IMR-90 (cell line): Measurements from ENCODE around the gene EID2B.
A peak's percentile ranks its signal among the peaks of the same experiment; 100 is the strongest.

Experiments used
- BHLHE40 ChIP-seq: fragments of 150-350 bp; IDR thresholded peaks from 2 replicates; pipeline ENCODE4 v1.6.1; 2016; ENCODE audit warnings: mild to moderate bottlenecking, low read depth, low read length
- CEBPB ChIP-seq: IDR thresholded peaks from 2 replicates; pipeline ENCODE4 v1.6.1; 2012; ENCODE audit warnings: low read depth, low read length, improper control_type of control experiment
- CHD1 ChIP-seq: IDR thresholded peaks from 2 replicates; pipeline ENCODE4 v1.6.1; 2012; ENCODE audit warnings: low read depth, low read length, improper control_type of control experiment
- MXI1 ChIP-seq: IDR thresholded peaks from 2 replicates; pipeline ENCODE4 v1.6.1; 2012; ENCODE audit warnings: low read depth, mild to moderate bottlenecking, low read length, moderate library complexity, borderline replicate concordance
- NFE2L2 ChIP-seq: fragments of 150-350 bp; IDR thresholded peaks from 2 replicates; pipeline ENCODE4 v1.6.1; 2016; ENCODE audit warnings: low read depth, mild to moderate bottlenecking, low read length
- POLR2A ChIP-seq: IDR thresholded peaks from 2 replicates; pipeline ENCODE4 v1.6.1; 2012; ENCODE audit warnings: mild to moderate bottlenecking, low read depth, low read length
- RAD21 ChIP-seq: IDR thresholded peaks from 2 replicates; pipeline ENCODE4 v1.6.1; 2012; ENCODE audit warnings: low read length, improper control_type of control experiment
- RCOR1 ChIP-seq: IDR thresholded peaks from 2 replicates; pipeline ENCODE4 v1.6.1; 2012; ENCODE audit warnings: mild to moderate bottlenecking, low read length, improper control_type of control experiment; ENCODE audit not compliant: insufficient replicate concordance
- RFX5 ChIP-seq: IDR thresholded peaks from 2 replicates; pipeline ENCODE4 v1.8.0; 2012; ENCODE audit warnings: low read depth, mild to moderate bottlenecking, low read length, moderate library complexity
- SMC3 ChIP-seq: fragments of 150-350 bp; IDR thresholded peaks from 2 replicates; pipeline ENCODE4 v1.6.1; 2016; ENCODE audit warnings: low read depth, mild to moderate bottlenecking, antibody characterized with exemption, low read length, moderate library complexity
- TF ChIP-seq, protein P1 (sequence below): conservative IDR thresholded peaks from 2 replicates; pipeline ENCODE4 v1.5.1; 2012; ENCODE audit warnings: mild to moderate bottlenecking, low read depth, low read length, improper control_type of control experiment
- TF ChIP-seq, protein P2 (sequence below): fragments of 150-350 bp; IDR thresholded peaks from 2 replicates; pipeline ENCODE4 v1.6.1; 2017; ENCODE audit warnings: mild to moderate bottlenecking, antibody characterized with exemption, low read length, low read depth
- TF ChIP-seq, protein P3 (sequence below): fragments of 150-350 bp; IDR thresholded peaks from 2 replicates; pipeline ENCODE4 v1.6.1; 2016; ENCODE audit warnings: low read depth, mild to moderate bottlenecking, low read length, moderate library complexity, borderline replicate concordance

DNA sequence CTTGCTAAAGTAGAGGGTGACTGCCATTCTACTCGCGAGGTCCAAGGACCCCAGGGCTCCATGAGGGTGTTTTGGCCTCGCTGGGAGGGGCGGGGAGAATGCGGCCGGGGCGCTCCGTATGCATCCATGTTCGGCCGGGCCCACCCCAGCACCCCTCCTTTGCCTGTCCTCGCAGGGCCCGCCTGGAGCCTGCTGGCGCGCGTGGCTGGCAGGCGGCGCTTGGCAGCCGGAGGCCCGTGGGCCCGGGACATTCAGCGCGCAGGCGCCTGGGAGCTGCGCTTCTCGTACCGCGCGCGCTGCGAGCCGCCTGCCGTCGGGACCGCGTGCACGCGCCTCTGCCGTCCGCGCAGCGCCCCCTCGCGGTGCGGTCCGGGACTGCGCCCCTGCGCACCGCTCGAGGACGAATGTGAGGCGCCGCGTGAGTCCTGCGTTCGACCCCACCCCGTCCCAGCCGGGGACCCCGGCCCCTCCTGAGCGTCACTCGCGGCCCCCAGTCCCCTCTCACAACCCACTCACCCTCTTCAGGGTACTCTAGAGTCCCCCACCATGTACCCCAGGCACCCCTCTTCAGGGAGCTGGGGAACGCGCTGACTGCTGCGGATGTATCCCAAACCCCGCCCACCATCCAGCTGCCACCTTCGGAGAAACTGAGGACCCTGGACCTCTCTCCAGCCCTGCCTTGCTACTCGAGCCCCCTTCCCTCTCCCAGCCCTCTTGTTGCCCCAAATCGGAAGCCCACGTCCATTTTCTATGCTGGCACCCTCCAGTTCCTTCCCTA, 29.8 kb downstream of the EID2B start:
- TF ChIP-seq RFX5 (no peak), RAD21 (peak; percentile 25), CEBPB (no peak), RCOR1 (no peak), POLR2A (no peak), NFE2L2 (no peak), SMC3 (peak; percentile 47), BHLHE40 (0 out of 2 replicates have a peak, but pooled peaks have one; percentile 50), CHD1 (no peak), MXI1 (no peak)
- TF ChIP-seq, protein P1, sequence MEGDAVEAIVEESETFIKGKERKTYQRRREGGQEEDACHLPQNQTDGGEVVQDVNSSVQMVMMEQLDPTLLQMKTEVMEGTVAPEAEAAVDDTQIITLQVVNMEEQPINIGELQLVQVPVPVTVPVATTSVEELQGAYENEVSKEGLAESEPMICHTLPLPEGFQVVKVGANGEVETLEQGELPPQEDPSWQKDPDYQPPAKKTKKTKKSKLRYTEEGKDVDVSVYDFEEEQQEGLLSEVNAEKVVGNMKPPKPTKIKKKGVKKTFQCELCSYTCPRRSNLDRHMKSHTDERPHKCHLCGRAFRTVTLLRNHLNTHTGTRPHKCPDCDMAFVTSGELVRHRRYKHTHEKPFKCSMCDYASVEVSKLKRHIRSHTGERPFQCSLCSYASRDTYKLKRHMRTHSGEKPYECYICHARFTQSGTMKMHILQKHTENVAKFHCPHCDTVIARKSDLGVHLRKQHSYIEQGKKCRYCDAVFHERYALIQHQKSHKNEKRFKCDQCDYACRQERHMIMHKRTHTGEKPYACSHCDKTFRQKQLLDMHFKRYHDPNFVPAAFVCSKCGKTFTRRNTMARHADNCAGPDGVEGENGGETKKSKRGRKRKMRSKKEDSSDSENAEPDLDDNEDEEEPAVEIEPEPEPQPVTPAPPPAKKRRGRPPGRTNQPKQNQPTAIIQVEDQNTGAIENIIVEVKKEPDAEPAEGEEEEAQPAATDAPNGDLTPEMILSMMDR, result peak; percentile 87
- TF ChIP-seq, protein P2, sequence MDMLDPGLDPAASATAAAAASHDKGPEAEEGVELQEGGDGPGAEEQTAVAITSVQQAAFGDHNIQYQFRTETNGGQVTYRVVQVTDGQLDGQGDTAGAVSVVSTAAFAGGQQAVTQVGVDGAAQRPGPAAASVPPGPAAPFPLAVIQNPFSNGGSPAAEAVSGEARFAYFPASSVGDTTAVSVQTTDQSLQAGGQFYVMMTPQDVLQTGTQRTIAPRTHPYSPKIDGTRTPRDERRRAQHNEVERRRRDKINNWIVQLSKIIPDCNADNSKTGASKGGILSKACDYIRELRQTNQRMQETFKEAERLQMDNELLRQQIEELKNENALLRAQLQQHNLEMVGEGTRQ, result 0 out of 2 replicates have a peak, but pooled peaks have one; percentile 1
- TF ChIP-seq, protein P3, sequence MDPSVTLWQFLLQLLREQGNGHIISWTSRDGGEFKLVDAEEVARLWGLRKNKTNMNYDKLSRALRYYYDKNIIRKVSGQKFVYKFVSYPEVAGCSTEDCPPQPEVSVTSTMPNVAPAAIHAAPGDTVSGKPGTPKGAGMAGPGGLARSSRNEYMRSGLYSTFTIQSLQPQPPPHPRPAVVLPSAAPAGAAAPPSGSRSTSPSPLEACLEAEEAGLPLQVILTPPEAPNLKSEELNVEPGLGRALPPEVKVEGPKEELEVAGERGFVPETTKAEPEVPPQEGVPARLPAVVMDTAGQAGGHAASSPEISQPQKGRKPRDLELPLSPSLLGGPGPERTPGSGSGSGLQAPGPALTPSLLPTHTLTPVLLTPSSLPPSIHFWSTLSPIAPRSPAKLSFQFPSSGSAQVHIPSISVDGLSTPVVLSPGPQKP, result no peak
